HepG2 (cell line): ENCODE results near the gene RPL35A. TPM values are rescaled to one million over a fixed set of nuclear protein-coding genes. Genes with fewer than 3 reads are reported as not detected.

Experiments used
- BRCA1 ChIP-seq: sonication (generic); formaldehyde crosslinking; IDR thresholded peaks from 2 replicates; pipeline ENCODE4 v1.4.0; 2020; ENCODE audit warnings: missing genetic modification reagents
- CCAR2 ChIP-seq: fragments of 200-400 bp; formaldehyde crosslinking; optimal IDR thresholded peaks from 2 replicates; pipeline ENCODE3; 2018; ENCODE audit warnings: low read depth, mild to moderate bottlenecking, low read length, moderate library complexity
- DMAP1 ChIP-seq: IDR thresholded peaks from 2 replicates; pipeline ENCODE4 v1.6.1; 2016
- FUBP1 ChIP-seq: sonication (generic); formaldehyde crosslinking; IDR thresholded peaks from 2 replicates; pipeline ENCODE4 v1.5.1; 2020; ENCODE audit warnings: missing genetic modification reagents, mild to moderate bottlenecking, borderline replicate concordance
- KLF6 ChIP-seq: IDR thresholded peaks from 2 replicates; pipeline ENCODE4 v1.8.0; 2016; ENCODE audit warnings: missing biosample characterization, missing genetic modification reagents
- MAF1 ChIP-seq: sonication (generic); formaldehyde crosslinking; IDR thresholded peaks from 2 replicates; pipeline ENCODE4 v1.5.0; 2020; ENCODE audit warnings: missing genetic modification reagents, borderline replicate concordance
- NONO ChIP-seq, 2 experiments: fragments of 450-650 bp in 1 of 2; sonication (generic) in 1 of 2; formaldehyde crosslinking in 1 of 2; IDR thresholded peaks in 1 of 2; conservative IDR thresholded peaks in 1 of 2; 2 replicates each; pipeline versions ENCODE4 v1.6.1 to v1.8.0; 2017 to 2022; ENCODE audit warnings: mild to moderate bottlenecking in 1 of 2, missing genetic modification reagents in 1 of 2, moderate library complexity in 1 of 2
- NR2C2 ChIP-seq: sonication (generic); formaldehyde crosslinking; IDR thresholded peaks from 2 replicates; pipeline ENCODE4 v1.4.0; 2020; ENCODE audit warnings: missing genetic modification reagents, mild to moderate bottlenecking, moderate library complexity, borderline replicate concordance
- RAD51 ChIP-seq: fragments of 450-650 bp; IDR thresholded peaks from 2 replicates; pipeline ENCODE4 v1.6.1; 2016; ENCODE audit warnings: borderline replicate concordance
- RXRA ChIP-seq: sonication (generic); formaldehyde crosslinking; IDR thresholded peaks from 2 replicates; pipeline ENCODE4 v1.5.1; 2020; ENCODE audit warnings: missing genetic modification reagents
- TCF7 ChIP-seq: sonication (generic); IDR thresholded peaks from 2 replicates; pipeline ENCODE4 v1.6.1; 2016; ENCODE audit warnings: antibody characterized with exemption, low read depth
- THAP11 ChIP-seq: IDR thresholded peaks from 2 replicates; pipeline ENCODE4 v1.6.1; 2016; ENCODE audit warnings: missing biosample characterization, missing genetic modification reagents
- ZNF383 ChIP-seq: sonication (generic); formaldehyde crosslinking; IDR thresholded peaks from 2 replicates; pipeline ENCODE4 v1.4.0; 2020; ENCODE audit warnings: missing genetic modification reagents, mild to moderate bottlenecking, borderline replicate concordance
- ZNF460 ChIP-seq: sonication (generic); formaldehyde crosslinking; IDR thresholded peaks from 2 replicates; pipeline ENCODE4 v1.5.1; 2020; ENCODE audit warnings: missing genetic modification reagents, mild to moderate bottlenecking, borderline replicate concordance
- ZSCAN30 ChIP-seq: sonication (generic); formaldehyde crosslinking; IDR thresholded peaks from 2 replicates; pipeline ENCODE4 v1.5.0; 2020; ENCODE audit warnings: mild to moderate bottlenecking, missing genetic modification reagents
- polyA plus RNA-seq, 8 experiments: library from polyadenylated mRNA; depleted of rRNA in 3 of 8; stranded (reverse) in 7 of 8; unstranded in 1 of 8; fragments of >200 nt; fragmentation: Illumina TruSeq in 4 of 8; extraction: Trizol in 4 of 8; gene quantifications; 2 replicates each; pipeline versions ENCODE4 v1.2.1 to v1.2.3, GENCODE V29; 2011 to 2016; ENCODE audit warnings: low read depth in 4 of 8, missing spikeins in 1 of 8, mixed read lengths in 1 of 8; ENCODE audit not compliant: insufficient read depth in 1 of 8
- total RNA-seq, 5 experiments: library from RNA; depleted of rRNA; stranded (reverse); fragments of >200 nt; fragmentation: Illumina TruSeq; extraction: Trizol; gene quantifications; 2 replicates each; pipeline ENCODE4 v1.2.3, GENCODE V29; 2016; ENCODE audit warnings: low read depth in 1 of 5
- TF ChIP-seq, protein P1 (sequence below): sonication (generic); formaldehyde crosslinking; IDR thresholded peaks from 2 replicates; pipeline ENCODE4 v1.5.1; 2020; ENCODE audit warnings: missing genetic modification reagents, mild to moderate bottlenecking, borderline replicate concordance
- TF ChIP-seq, protein P2 (sequence below), 2 experiments: fragments of 450-650 bp in 1 of 2; sonication (generic) in 1 of 2; formaldehyde crosslinking in 1 of 2; IDR thresholded peaks; 2 replicates each; pipeline versions ENCODE4 v1.6.1 to v1.8.0; 2016 to 2022; ENCODE audit warnings: antibody characterized with exemption in 1 of 2, mild to moderate bottlenecking in 1 of 2, missing genetic modification reagents in 1 of 2

RPL35A gene
- total and polyA plus RNA-seq, 2 of the 13 experiments (the other 11 are each of a cell fraction or from before 2014, with no cell fraction given), result 1,001 to 1,582 TPM

- no peak for TF ChIP-seq FUBP1 (CRISPR knock-in tag)
- TF ChIP-seq RAD51, result peak; percentile 86
- TF ChIP-seq, protein P1, sequence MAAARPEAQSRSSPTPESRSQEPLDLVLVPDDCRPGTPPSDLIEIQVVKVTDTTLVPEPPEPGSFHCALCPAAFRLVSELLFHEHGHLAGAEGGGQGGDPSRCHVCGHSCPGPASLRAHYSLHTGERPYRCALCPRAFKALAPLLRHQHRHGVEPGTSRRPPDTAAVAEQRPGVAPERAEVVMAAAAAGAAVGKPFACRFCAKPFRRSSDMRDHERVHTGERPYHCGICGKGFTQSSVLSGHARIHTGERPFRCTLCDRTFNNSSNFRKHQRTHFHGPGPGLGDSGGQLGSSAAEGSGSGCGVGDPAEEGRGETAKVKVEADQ, result peak; percentile 55; the same call in 1 of the 2 replicates
- 0 out of 2 replicates have a peak, but pooled peaks have one; percentile 52 for TF ChIP-seq MAF1 (CRISPR knock-in tag)
- TF ChIP-seq ZNF383 (CRISPR knock-in tag), result no peak
- TF ChIP-seq ZNF460, result no peak
- TF ChIP-seq THAP11, result peak; percentile 75
- peak; percentile 54 for TF ChIP-seq RXRA (CRISPR knock-in tag)
- peak; percentile 43; the same call in 1 of the 2 replicates for TF ChIP-seq DMAP1
- no peak for TF ChIP-seq BRCA1 (CRISPR knock-in tag)
- TF ChIP-seq NONO (IDR thresholded peaks at IDR 0.05), result no peak
- TF ChIP-seq NONO (CRISPR knock-in tag; conservative IDR thresholded peaks at IDR 0.05), result peak; percentile 86
- no peak for TF ChIP-seq CCAR2
- TF ChIP-seq NR2C2, result peak; percentile 15; the same call in 1 of the 2 replicates
- no peak for TF ChIP-seq ZSCAN30 (CRISPR knock-in tag)
- peak; percentile 21; the same call in 1 of the 2 replicates for TF ChIP-seq TCF7
- 0 out of 2 replicates have a peak, but pooled peaks have one; percentile 74 for TF ChIP-seq KLF6
- TF ChIP-seq, protein P2, sequence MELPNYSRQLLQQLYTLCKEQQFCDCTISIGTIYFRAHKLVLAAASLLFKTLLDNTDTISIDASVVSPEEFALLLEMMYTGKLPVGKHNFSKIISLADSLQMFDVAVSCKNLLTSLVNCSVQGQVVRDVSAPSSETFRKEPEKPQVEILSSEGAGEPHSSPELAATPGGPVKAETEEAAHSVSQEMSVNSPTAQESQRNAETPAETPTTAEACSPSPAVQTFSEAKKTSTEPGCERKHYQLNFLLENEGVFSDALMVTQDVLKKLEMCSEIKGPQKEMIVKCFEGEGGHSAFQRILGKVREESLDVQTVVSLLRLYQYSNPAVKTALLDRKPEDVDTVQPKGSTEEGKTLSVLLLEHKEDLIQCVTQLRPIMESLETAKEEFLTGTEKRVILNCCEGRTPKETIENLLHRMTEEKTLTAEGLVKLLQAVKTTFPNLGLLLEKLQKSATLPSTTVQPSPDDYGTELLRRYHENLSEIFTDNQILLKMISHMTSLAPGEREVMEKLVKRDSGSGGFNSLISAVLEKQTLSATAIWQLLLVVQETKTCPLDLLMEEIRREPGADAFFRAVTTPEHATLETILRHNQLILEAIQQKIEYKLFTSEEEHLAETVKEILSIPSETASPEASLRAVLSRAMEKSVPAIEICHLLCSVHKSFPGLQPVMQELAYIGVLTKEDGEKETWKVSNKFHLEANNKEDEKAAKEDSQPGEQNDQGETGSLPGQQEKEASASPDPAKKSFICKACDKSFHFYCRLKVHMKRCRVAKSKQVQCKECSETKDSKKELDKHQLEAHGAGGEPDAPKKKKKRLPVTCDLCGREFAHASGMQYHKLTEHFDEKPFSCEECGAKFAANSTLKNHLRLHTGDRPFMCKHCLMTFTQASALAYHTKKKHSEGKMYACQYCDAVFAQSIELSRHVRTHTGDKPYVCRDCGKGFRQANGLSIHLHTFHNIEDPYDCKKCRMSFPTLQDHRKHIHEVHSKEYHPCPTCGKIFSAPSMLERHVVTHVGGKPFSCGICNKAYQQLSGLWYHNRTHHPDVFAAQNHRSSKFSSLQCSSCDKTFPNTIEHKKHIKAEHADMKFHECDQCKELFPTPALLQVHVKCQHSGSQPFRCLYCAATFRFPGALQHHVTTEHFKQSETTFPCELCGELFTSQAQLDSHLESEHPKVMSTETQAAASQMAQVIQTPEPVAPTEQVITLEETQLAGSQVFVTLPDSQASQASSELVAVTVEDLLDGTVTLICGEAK (IDR thresholded peaks at IDR 0.05), result no peak
- TF ChIP-seq, protein P2 (CRISPR knock-in tag; IDR thresholded peaks at IDR 0.05), result 0 out of 2 replicates have a peak, but pooled peaks have one; percentile 42
Measured at GRCh38 chr3:197959891-197960693, 10.1 kb downstream of the RPL35A start, which contains the start of gene LMLN (continued).
